ENCODE data around the gene TICRR.

The TICRR gene

GRCh38 chr15:89669309-89669865 lies 94.1 kb downstream of the TICRR start:
- no peak for DNase-seq
- Histone ChIP-seq H2BK15ac (replicated peaks; ENCODE audit: low read depth) (no peak overlapping the region), H3K36me3 (ENCODE audit: control insufficient read depth, insufficient read depth, low read length) (no peaks in the 10 kb centered on the region), H3K9ac (ENCODE audit: low read length) (no peak overlapping the region), H3K4ac (ENCODE audit: low read depth, low read length) (no peak overlapping the region), H3K4me3 (ENCODE audit: low read length) (no peak overlapping the region), H3K27ac (ENCODE audit: low read depth, low read length) (no peak overlapping the region), H2BK5ac (ENCODE audit: low read length) (no peak overlapping the region), H2BK120ac (ENCODE audit: low read depth, low read length) (no peak overlapping the region), H3K4me2 (ENCODE audit: low read length) (no peak overlapping the region), H3K18ac (ENCODE audit: low read length) (no peak overlapping the region), H3K27me3 (ENCODE audit: insufficient read depth, low read length, poor library complexity) (peaks cover 2% of the 10 kb centered on the region), H3K4me1 (ENCODE audit: control insufficient read depth, low read depth, low read length) (peaks cover 3% of the 10 kb centered on the region), H4K8ac (ENCODE audit: low read depth, low read length) (no peak overlapping the region), H3K79me2 (ENCODE audit: control insufficient read depth, insufficient read depth, low read length) (no peaks in the 10 kb centered on the region), H4K5ac (ENCODE audit: low read length) (no peak overlapping the region), H2AK5ac (ENCODE audit: low read length) (no peak overlapping the region), H3K23ac (ENCODE audit: low read length) (no peak overlapping the region), H3K79me1 (ENCODE audit: low read length) (no peaks in the 10 kb centered on the region), H3K56ac (ENCODE audit: low read length) (no peak overlapping the region)
- no CpG with 5 or more reads among the region's 9 CpGs for WGBS (ENCODE audit: extremely low coverage, insufficient coverage, low lambda C conversion rate)

GRCh38 chr15:89669941-89670340 lies 94.7 kb downstream of the TICRR start:
- H3K27me3 ChIP-seq (ENCODE audit: insufficient read depth, low read length, poor library complexity): peaks cover under 1% of the 10 kb centered on the region
- H2AK5ac ChIP-seq (ENCODE audit: low read length): no peak overlapping the region
- no peak overlapping the region for H3K4me2 ChIP-seq (ENCODE audit: low read length)
- no peak overlapping the region for H2BK15ac ChIP-seq (replicated peaks; ENCODE audit: low read depth)
- H3K79me2 ChIP-seq (ENCODE audit: control insufficient read depth, insufficient read depth, low read length): no peaks in the 10 kb centered on the region
- H4K5ac ChIP-seq (ENCODE audit: low read length): no peak overlapping the region
- no peak for DNase-seq
- H3K4me3 ChIP-seq (ENCODE audit: low read length): no peak overlapping the region
- H3K56ac ChIP-seq (ENCODE audit: low read length): no peak overlapping the region
- H2BK120ac ChIP-seq (ENCODE audit: low read depth, low read length): no peak overlapping the region
- no peaks in the 10 kb centered on the region for H3K36me3 ChIP-seq (ENCODE audit: control insufficient read depth, insufficient read depth, low read length)
- no peak overlapping the region for H3K27ac ChIP-seq (ENCODE audit: low read depth, low read length)
- no peaks in the 10 kb centered on the region for H3K79me1 ChIP-seq (ENCODE audit: low read length)
- H3K9ac ChIP-seq (ENCODE audit: low read length): no peak overlapping the region
- peaks cover 3% of the 10 kb centered on the region for H3K4me1 ChIP-seq (ENCODE audit: control insufficient read depth, low read depth, low read length)
- H3K23ac ChIP-seq (ENCODE audit: low read length): no peak overlapping the region
- H3K4ac ChIP-seq (ENCODE audit: low read depth, low read length): no peak overlapping the region
- no peak overlapping the region for H4K8ac ChIP-seq (ENCODE audit: low read depth, low read length)
- H2BK5ac ChIP-seq (ENCODE audit: low read length): no peak overlapping the region
- no CpG with 5 or more reads among the region's 15 CpGs for WGBS (ENCODE audit: extremely low coverage, insufficient coverage, low lambda C conversion rate)
- no peak overlapping the region for H3K18ac ChIP-seq (ENCODE audit: low read length)

- no peak overlapping the region for H2BK5ac ChIP-seq (ENCODE audit: low read length)
- H4K5ac ChIP-seq (ENCODE audit: low read length): no peak overlapping the region
- no peak overlapping the region for H3K4ac ChIP-seq (ENCODE audit: low read depth, low read length)
- H3K27me3 ChIP-seq (ENCODE audit: insufficient read depth, low read length, poor library complexity): no peaks in the 10 kb centered on the region
- no peaks in the 10 kb centered on the region for H3K79me1 ChIP-seq (ENCODE audit: low read length)
- no peak overlapping the region for H3K18ac ChIP-seq (ENCODE audit: low read length)
- no peak overlapping the region for H3K23ac ChIP-seq (ENCODE audit: low read length)
- H3K4me1 ChIP-seq (ENCODE audit: control insufficient read depth, low read depth, low read length): peaks cover 1% of the 10 kb centered on the region
- no peak overlapping the region for H2BK120ac ChIP-seq (ENCODE audit: low read depth, low read length)
- DNase-seq: no peak
- no peak overlapping the region for H2AK5ac ChIP-seq (ENCODE audit: low read length)
- H4K8ac ChIP-seq (ENCODE audit: low read depth, low read length): no peak overlapping the region
- no peaks in the 10 kb centered on the region for H3K36me3 ChIP-seq (ENCODE audit: control insufficient read depth, insufficient read depth, low read length)
- WGBS (ENCODE audit: extremely low coverage, insufficient coverage, low lambda C conversion rate): no CpG with 5 or more reads among the region's 12 CpGs
- no peak overlapping the region for H3K56ac ChIP-seq (ENCODE audit: low read length)
- H3K27ac ChIP-seq (ENCODE audit: low read depth, low read length): no peak overlapping the region
- H3K9ac ChIP-seq (ENCODE audit: low read length): no peak overlapping the region
- H3K4me3 ChIP-seq (ENCODE audit: low read length): no peak overlapping the region
- no peak overlapping the region for H2BK15ac ChIP-seq (replicated peaks; ENCODE audit: low read depth)
- H3K4me2 ChIP-seq (ENCODE audit: low read length): no peak overlapping the region
- no peaks in the 10 kb centered on the region for H3K79me2 ChIP-seq (ENCODE audit: control insufficient read depth, insufficient read depth, low read length)
Observed at GRCh38 chr15:89670971-89671560, 95.8 kb downstream of the TICRR start.

- H2BK120ac ChIP-seq (ENCODE audit: low read depth, low read length): no peak overlapping the region
- no peak overlapping the region for H2BK15ac ChIP-seq (replicated peaks; ENCODE audit: low read depth)
- H3K27ac ChIP-seq (ENCODE audit: low read depth, low read length): no peak overlapping the region
- H2BK5ac ChIP-seq (ENCODE audit: low read length): no peak overlapping the region
- H3K23ac ChIP-seq (ENCODE audit: low read length): no peak overlapping the region
- no peak overlapping the region for H3K4ac ChIP-seq (ENCODE audit: low read depth, low read length)
- H3K36me3 ChIP-seq (ENCODE audit: control insufficient read depth, insufficient read depth, low read length): no peaks in the 10 kb centered on the region
- no peaks in the 10 kb centered on the region for H3K4me1 ChIP-seq (ENCODE audit: control insufficient read depth, low read depth, low read length)
- H3K9ac ChIP-seq (ENCODE audit: low read length): no peak overlapping the region
- H3K4me3 ChIP-seq (ENCODE audit: low read length): no peak overlapping the region
- no CpG with 5 or more reads among the region's 4 CpGs for WGBS (ENCODE audit: extremely low coverage, insufficient coverage, low lambda C conversion rate)
- no peak overlapping the region for H4K5ac ChIP-seq (ENCODE audit: low read length)
- DNase-seq: no peak
- no peaks in the 10 kb centered on the region for H3K27me3 ChIP-seq (ENCODE audit: insufficient read depth, low read length, poor library complexity)
- H2AK5ac ChIP-seq (ENCODE audit: low read length): no peak overlapping the region
- H3K79me2 ChIP-seq (ENCODE audit: control insufficient read depth, insufficient read depth, low read length): no peaks in the 10 kb centered on the region
- no peak overlapping the region for H3K56ac ChIP-seq (ENCODE audit: low read length)
- H3K4me2 ChIP-seq (ENCODE audit: low read length): no peak overlapping the region
- no peak overlapping the region for H3K18ac ChIP-seq (ENCODE audit: low read length)
- no peak overlapping the region for H4K8ac ChIP-seq (ENCODE audit: low read depth, low read length)
- H3K79me1 ChIP-seq (ENCODE audit: low read length): no peaks in the 10 kb centered on the region
Observed at GRCh38 chr15:89671687-89672086, 96.4 kb downstream of the TICRR start.

GRCh38 chr15:89672221-89673164 lies 97.2 kb downstream of the TICRR start:
- Histone ChIP-seq H2BK5ac (ENCODE audit: low read length) (no peak overlapping the region), H2BK120ac (ENCODE audit: low read depth, low read length) (no peak overlapping the region), H4K8ac (ENCODE audit: low read depth, low read length) (no peak overlapping the region), H2BK15ac (replicated peaks; ENCODE audit: low read depth) (no peak overlapping the region), H3K27ac (ENCODE audit: low read depth, low read length) (no peak overlapping the region), H3K79me2 (ENCODE audit: control insufficient read depth, insufficient read depth, low read length) (no peaks in the 10 kb centered on the region), H2AK5ac (ENCODE audit: low read length) (no peak overlapping the region), H3K4me1 (ENCODE audit: control insufficient read depth, low read depth, low read length) (no peaks in the 10 kb centered on the region), H3K79me1 (ENCODE audit: low read length) (no peaks in the 10 kb centered on the region), H3K4ac (ENCODE audit: low read depth, low read length) (no peak overlapping the region), H3K56ac (ENCODE audit: low read length) (no peak overlapping the region), H3K4me2 (ENCODE audit: low read length) (no peak overlapping the region), H3K9ac (ENCODE audit: low read length) (no peak overlapping the region), H3K4me3 (ENCODE audit: low read length) (no peak overlapping the region), H3K18ac (ENCODE audit: low read length) (no peak overlapping the region), H3K36me3 (ENCODE audit: control insufficient read depth, insufficient read depth, low read length) (no peaks in the 10 kb centered on the region), H3K23ac (ENCODE audit: low read length) (no peak overlapping the region), H4K5ac (ENCODE audit: low read length) (no peak overlapping the region), H3K27me3 (ENCODE audit: insufficient read depth, low read length, poor library complexity) (no peaks in the 10 kb centered on the region)
- WGBS (ENCODE audit: extremely low coverage, insufficient coverage, low lambda C conversion rate): no CpG with 5 or more reads among the region's 12 CpGs
- DNase-seq: no peak
